ENCODE measurements around the gene ETV1.

The ETV1 gene

GRCh38 chr7:13904689-13905088, 84.8 kb downstream of the ETV1 start:
- Histone ChIP-seq H3K4me3 (ENCODE audit: low read depth in 1 of 2, low read length in 1 of 2) (no peak overlapping the region), H3K4me1 (ENCODE audit: control insufficient read depth in 1 of 2, insufficient read depth in 1 of 2, low read depth in 1 of 2, low read length in 1 of 2) (peaks cover 6 to 20% of the 10 kb centered on the region in 2 experiments), H3K27ac (no peak overlapping the region), H3K27me3 (no peaks in the 10 kb centered on the region), H3K36me3 (no peaks in the 10 kb centered on the region), H3K9me3 (no peaks in the 10 kb centered on the region)
- TF ChIP-seq CTCF (IDR thresholded peaks at IDR 0.05) = no peak

GRCh38 chr7:13904007-13904406, 85.5 kb downstream of the ETV1 start:
- no peaks in the 10 kb centered on the region for H3K27me3 ChIP-seq
- H3K4me3 ChIP-seq (ENCODE audit: low read depth in 1 of 2, low read length in 1 of 2) = no peak overlapping the region
- no peak for TF ChIP-seq CTCF (IDR thresholded peaks at IDR 0.05)
- no peaks in the 10 kb centered on the region for H3K36me3 ChIP-seq
- no peaks in the 10 kb centered on the region for H3K9me3 ChIP-seq
- H3K4me1 ChIP-seq (ENCODE audit: control insufficient read depth in 1 of 2, insufficient read depth in 1 of 2, low read depth in 1 of 2, low read length in 1 of 2) = peaks cover 6 to 21% of the 10 kb centered on the region in 2 experiments
- no peak overlapping the region for H3K27ac ChIP-seq

- H3K36me3 ChIP-seq = no peaks in the 10 kb centered on the region
- TF ChIP-seq CTCF (IDR thresholded peaks at IDR 0.05) = no peak
- H3K9me3 ChIP-seq = no peaks in the 10 kb centered on the region
- H3K4me3 ChIP-seq (ENCODE audit: low read depth in 1 of 2, low read length in 1 of 2) = no peak overlapping the region
- no peak overlapping the region for H3K27ac ChIP-seq
- H3K4me1 ChIP-seq (ENCODE audit: control insufficient read depth in 1 of 2, insufficient read depth in 1 of 2, low read depth in 1 of 2, low read length in 1 of 2) = peaks cover 18 to 33% of the 10 kb centered on the region in 2 experiments
- H3K27me3 ChIP-seq = no peaks in the 10 kb centered on the region
Measured at GRCh38 chr7:13901577-13901976, 87.9 kb downstream of the ETV1 start.

- Histone ChIP-seq H3K4me3 (ENCODE audit: low read depth in 1 of 2, low read length in 1 of 2) (no peak overlapping the region), H3K27ac (no peak overlapping the region), H3K36me3 (no peaks in the 10 kb centered on the region), H3K27me3 (no peaks in the 10 kb centered on the region), H3K4me1 (ENCODE audit: control insufficient read depth in 1 of 2, insufficient read depth in 1 of 2, low read depth in 1 of 2, low read length in 1 of 2) (peaks cover 21 to 30% of the 10 kb centered on the region in 2 experiments), H3K9me3 (no peaks in the 10 kb centered on the region)
- TF ChIP-seq CTCF (IDR thresholded peaks at IDR 0.05) = no peak
Measured at GRCh38 chr7:13898957-13899670, 90.4 kb downstream of the ETV1 start.

GRCh38 chr7:13897819-13898218, 91.6 kb downstream of the ETV1 start:
- no peaks in the 10 kb centered on the region for H3K27me3 ChIP-seq
- no peaks in the 10 kb centered on the region for H3K36me3 ChIP-seq
- H3K27ac ChIP-seq = no peak overlapping the region
- no peak for TF ChIP-seq CTCF (IDR thresholded peaks at IDR 0.05)
- H3K4me3 ChIP-seq (ENCODE audit: low read depth in 1 of 2, low read length in 1 of 2) = no peak overlapping the region
- H3K9me3 ChIP-seq = no peaks in the 10 kb centered on the region
- peaks cover 15 to 21% of the 10 kb centered on the region in 2 experiments for H3K4me1 ChIP-seq (ENCODE audit: control insufficient read depth in 1 of 2, insufficient read depth in 1 of 2, low read depth in 1 of 2, low read length in 1 of 2)
